Measurements from ENCODE around the gene UBR4. TPM values are rescaled to one million over a fixed set of nuclear protein-coding genes. Genes with fewer than 3 reads are reported as not detected.

UBR4 gene
- total RNA-seq, 2 donors from 2014 or later: 148 to 151 TPM

GRCh38 chr1:19032413-19032695, 177.7 kb downstream of the UBR4 start:
- Histone ChIP-seq H3K9me3 (ENCODE audit: control insufficient read depth, low read length) (no peaks in the 10 kb centered on the region), H3K36me3 (ENCODE audit: control insufficient read depth, insufficient read depth, low read length) (no peaks in the 10 kb centered on the region), H3K9ac (ENCODE audit: extremely low read depth, low read length, poor library complexity, severe bottlenecking) (no peak overlapping the region), H3K4me3 (ENCODE audit: low read length) (no peak overlapping the region), H3K27ac (ENCODE audit: low read depth, low read length) (no peak overlapping the region), H3K4me1 (ENCODE audit: control insufficient read depth, insufficient read depth, low read length) (no peaks in the 10 kb centered on the region), H3K27me3 (ENCODE audit: control insufficient read depth, insufficient read depth, low read length, poor library complexity, severe bottlenecking) (no peaks in the 10 kb centered on the region)
- TF ChIP-seq CTCF (conservative IDR thresholded peaks at IDR 0.05): no peak
- Mint-ChIP-seq H3K27ac (no peak overlapping the region), H3K36me3 (ENCODE audit: low read depth) (no peaks in the 10 kb centered on the region), H3K9me3 (no peaks in the 10 kb centered on the region), H3K27me3 (ENCODE audit: insufficient read depth) (no peaks in the 10 kb centered on the region), H3K4me1 (no peaks in the 10 kb centered on the region), H3K4me3 (no peak overlapping the region)
- WGBS, 2 experiments (ENCODE audit: insufficient coverage in 1 of 2, insufficient read length in 1 of 2): 82 to 84% methylated on average over 5 of the region's 5 CpGs
- no peak for DNase-seq

GRCh38 chr1:19029191-19030085, 180.6 kb downstream of the UBR4 start:
- H3K27me3 Mint-ChIP-seq (ENCODE audit: insufficient read depth): no peaks in the 10 kb centered on the region
- DNase-seq: peak; percentile 46
- Histone ChIP-seq H3K9me3 (ENCODE audit: control insufficient read depth, low read length) (no peaks in the 10 kb centered on the region), H3K9ac (ENCODE audit: extremely low read depth, low read length, poor library complexity, severe bottlenecking) (no peak overlapping the region), H3K27me3 (ENCODE audit: control insufficient read depth, insufficient read depth, low read length, poor library complexity, severe bottlenecking) (no peaks in the 10 kb centered on the region), H3K36me3 (ENCODE audit: control insufficient read depth, insufficient read depth, low read length) (no peaks in the 10 kb centered on the region), H3K4me1 (ENCODE audit: control insufficient read depth, insufficient read depth, low read length) (no peaks in the 10 kb centered on the region), H3K27ac (ENCODE audit: low read depth, low read length) (no peak overlapping the region), H3K4me3 (ENCODE audit: low read length) (no peak overlapping the region)
- no peak for TF ChIP-seq CTCF (conservative IDR thresholded peaks at IDR 0.05)
- no peaks in the 10 kb centered on the region for H3K4me1 Mint-ChIP-seq
- H3K4me3 Mint-ChIP-seq: no peak overlapping the region
- no peaks in the 10 kb centered on the region for H3K36me3 Mint-ChIP-seq (ENCODE audit: low read depth)
- no peak overlapping the region for H3K27ac Mint-ChIP-seq
- WGBS, 2 experiments (ENCODE audit: insufficient coverage in 1 of 2, insufficient read length in 1 of 2): 81 to 87% methylated on average over 4 to 21 of the region's 21 CpGs
- H3K9me3 Mint-ChIP-seq: peaks cover 3% of the 10 kb centered on the region

GRCh38 chr1:19028546-19029129, 181.4 kb downstream of the UBR4 start:
- H3K4me3 ChIP-seq (ENCODE audit: low read length): no peak overlapping the region
- no peak for TF ChIP-seq CTCF (conservative IDR thresholded peaks at IDR 0.05)
- Mint-ChIP-seq H3K27me3 (ENCODE audit: insufficient read depth) (no peaks in the 10 kb centered on the region), H3K4me3 (no peak overlapping the region), H3K9me3 (peaks cover 4% of the 10 kb centered on the region), H3K36me3 (ENCODE audit: low read depth) (no peaks in the 10 kb centered on the region), H3K4me1 (no peaks in the 10 kb centered on the region), H3K27ac (no peak overlapping the region)
- H3K4me1 ChIP-seq (ENCODE audit: control insufficient read depth, insufficient read depth, low read length): no peaks in the 10 kb centered on the region
- DNase-seq: peak; percentile 41
- no peak overlapping the region for H3K9ac ChIP-seq (ENCODE audit: extremely low read depth, low read length, poor library complexity, severe bottlenecking)
- no peaks in the 10 kb centered on the region for H3K9me3 ChIP-seq (ENCODE audit: control insufficient read depth, low read length)
- H3K36me3 ChIP-seq (ENCODE audit: control insufficient read depth, insufficient read depth, low read length): no peaks in the 10 kb centered on the region
- WGBS, 2 experiments (ENCODE audit: insufficient coverage in 1 of 2, insufficient read length in 1 of 2): 83 to 87% methylated on average over 6 to 8 of the region's 8 CpGs
- H3K27ac ChIP-seq (ENCODE audit: low read depth, low read length): no peak overlapping the region
- H3K27me3 ChIP-seq (ENCODE audit: control insufficient read depth, insufficient read depth, low read length, poor library complexity, severe bottlenecking): no peaks in the 10 kb centered on the region
